A673 (cell line): ENCODE measurements around the gene CNPY3.

Source experiments
- CTCF ChIP-seq: fragments of 300-800, 200-600 bp; sonication (generic); conservative IDR thresholded peaks from 2 replicates; pipeline ENCODE4 v1.5.1; 2017; ENCODE audit warnings: low read depth, mild to moderate bottlenecking, antibody characterized with exemption, low read length, moderate library complexity, mixed read lengths
- EZH2 ChIP-seq: fragments of 200-600 bp; sonication (generic); IDR thresholded peaks from 2 replicates; pipeline ENCODE4 v1.6.1; 2017; ENCODE audit warnings: borderline replicate concordance, low read depth, mild to moderate bottlenecking, mixed read lengths, antibody characterized with exemption, low read length; ENCODE audit not compliant: poor library complexity, severe bottlenecking

- TF ChIP-seq CTCF (no peak), EZH2 (no peak)
Observed at GRCh38 chr6:42925248-42925857, 3.9 kb upstream of the CNPY3 start.
